Activated CD8-positive, alpha-beta memory T cell treated with anti-CD3 and anti-CD28 coated beads, Interleukin-2, amount 50 U/mL, for 4 hours (primary cell): ENCODE measurements around the gene CYS1.

Experiments
- DNase-seq: peaks from one replicate; pipeline ENCODE4 v3.0.0-alpha.2; 2020

CYS1 gene

DNA sequence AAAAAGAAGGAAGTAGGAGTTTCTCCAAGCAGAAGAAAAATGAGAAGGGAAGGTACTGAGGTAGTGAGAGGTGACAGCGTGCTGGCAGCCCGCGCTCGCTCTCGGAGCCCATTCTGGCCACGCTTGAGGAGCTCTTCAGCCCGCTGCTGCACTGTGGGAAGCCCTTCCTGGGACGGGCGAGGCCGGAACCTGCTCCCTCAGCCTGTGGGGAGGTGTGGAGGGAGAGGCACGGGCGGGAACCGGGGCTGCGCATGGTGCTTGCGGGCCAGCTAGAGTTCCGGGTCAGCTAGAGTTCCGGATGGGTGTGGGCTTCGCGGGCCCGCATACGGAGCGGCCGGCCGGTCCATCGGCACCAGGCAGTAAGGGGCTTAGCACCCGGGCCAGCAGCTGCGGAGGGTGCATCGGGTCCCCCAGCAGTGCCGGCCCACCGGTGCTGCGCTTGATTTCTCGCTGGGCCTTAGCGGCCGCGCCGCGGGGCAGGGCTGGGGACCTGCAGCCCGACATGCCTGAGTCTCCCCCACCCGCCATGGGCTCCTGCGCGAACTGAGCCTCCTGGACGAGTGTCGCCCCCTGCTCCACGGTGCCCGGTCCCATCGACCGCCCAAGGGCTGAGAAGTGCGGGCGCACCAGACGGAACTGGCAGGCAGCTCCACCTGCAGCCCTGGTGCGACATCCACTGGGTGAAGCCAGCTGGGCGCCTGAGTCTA, 11.1 kb upstream of the CYS1 start:
- peak; percentile 21 for DNase-seq

DNA sequence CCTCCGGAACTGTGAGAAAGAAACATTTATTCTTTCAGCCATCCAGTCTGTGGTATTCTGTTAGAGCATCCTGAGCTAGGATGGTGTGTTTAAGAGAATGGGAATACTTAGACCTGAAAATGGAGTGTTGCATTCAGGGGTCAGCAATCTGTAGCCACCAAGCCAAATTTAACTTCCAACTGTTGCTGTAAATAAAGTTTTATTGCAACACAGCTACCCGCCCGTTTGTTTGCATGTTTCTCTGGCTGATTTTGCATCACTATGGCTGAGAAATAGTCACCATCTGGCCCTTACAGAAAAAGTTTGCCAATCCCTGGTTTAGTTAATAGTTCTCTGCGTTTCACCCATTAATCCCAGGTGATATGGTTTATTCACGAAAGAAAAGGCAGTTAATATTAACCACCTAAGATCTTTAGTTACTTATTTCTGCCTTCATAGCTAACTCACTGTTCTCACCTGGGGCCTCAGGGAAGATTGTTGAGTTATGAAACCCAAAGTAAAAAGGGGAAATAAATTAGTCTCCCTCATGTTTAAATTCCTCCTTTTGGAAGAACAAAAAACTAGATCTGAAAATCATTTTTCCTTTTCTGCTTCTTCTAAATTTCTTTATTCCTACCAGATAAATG, 9.5 kb upstream of the CYS1 start:
- DNase-seq: no peak

- no peak for DNase-seq
Observed at GRCh38 chr2:10087360-10087759, 7.1 kb upstream of the CYS1 start.

DNA sequence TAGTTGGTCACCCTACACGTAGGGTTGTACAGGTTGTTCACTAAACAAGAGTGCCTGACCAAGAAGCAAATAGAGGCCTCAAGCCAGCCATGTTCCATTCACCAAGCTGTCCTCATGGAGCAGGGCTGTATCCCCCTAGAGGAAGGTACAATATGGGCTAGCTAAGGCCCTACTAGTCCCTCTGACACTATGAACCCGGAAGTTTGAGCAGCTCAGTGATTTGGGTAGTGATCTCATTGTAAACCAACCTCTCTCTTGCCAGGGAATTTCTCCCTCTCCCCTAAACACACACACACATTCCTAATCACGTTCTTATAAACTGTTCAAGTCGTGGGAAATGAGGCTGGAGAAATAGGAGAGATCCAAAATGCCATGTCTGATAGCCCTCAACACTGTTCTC, 6.7 kb upstream of the CYS1 start:
- no peak for DNase-seq

DNA sequence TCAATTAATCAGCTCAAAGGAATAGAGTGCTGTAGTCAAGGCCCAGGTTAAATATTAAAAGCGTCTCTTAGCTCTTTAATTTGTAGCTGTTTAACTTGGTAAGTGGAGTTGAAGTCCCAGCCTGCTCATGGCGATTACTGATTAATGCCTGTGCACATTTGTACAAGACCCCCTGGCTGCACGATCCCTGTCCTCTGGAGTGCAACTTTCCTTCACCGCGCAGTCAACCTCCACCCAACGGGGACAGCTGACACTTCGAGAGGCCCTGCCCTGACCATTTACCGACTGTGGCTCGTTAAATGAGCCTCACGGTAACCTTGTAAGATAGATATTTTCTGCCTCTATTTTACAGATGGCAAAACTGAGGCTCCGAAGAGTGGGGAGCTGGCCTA, 5.5 kb upstream of the CYS1 start:
- no peak for DNase-seq

DNA sequence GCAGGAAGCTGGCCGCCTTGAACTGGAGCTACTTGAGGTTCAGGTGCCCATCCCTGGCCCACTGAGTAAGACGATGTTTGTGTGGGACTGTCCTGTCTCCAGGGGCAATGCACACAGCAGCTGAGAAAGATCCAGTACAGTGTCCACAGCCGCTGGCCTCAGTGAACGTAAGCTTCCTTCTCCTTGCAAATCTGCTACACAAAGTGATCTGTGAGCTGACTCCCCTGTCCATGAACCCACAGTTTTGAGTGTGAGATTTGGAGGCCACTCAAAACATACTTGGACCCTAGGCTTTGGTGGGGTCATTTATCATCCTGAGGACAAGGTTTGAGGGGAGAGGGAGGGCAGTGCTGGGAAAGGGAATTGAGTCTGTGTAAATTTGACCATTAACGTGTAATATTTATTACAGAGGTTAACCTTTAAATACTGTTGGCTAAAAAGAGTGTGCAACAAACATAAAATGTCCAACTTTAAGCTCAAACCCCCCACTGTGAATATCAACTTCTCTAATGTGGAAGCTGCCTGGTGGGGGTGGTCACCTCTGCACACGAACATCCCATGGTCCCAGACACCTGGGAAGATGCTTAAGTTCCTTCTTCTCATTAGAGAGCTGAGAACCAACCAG, 4.9 kb upstream of the CYS1 start:
- DNase-seq: no peak

- DNase-seq: no peak
Observed at GRCh38 chr2:10084223-10084865, 4.1 kb upstream of the CYS1 start.

- DNase-seq: no peak
Observed at GRCh38 chr2:10083692-10084211, 3.5 kb upstream of the CYS1 start.

GRCh38 chr2:10083046-10083445, 2.8 kb upstream of the CYS1 start:
- DNase-seq: no peak

- no peak for DNase-seq
Observed at GRCh38 chr2:10080536-10081304, 509 bp upstream of the CYS1 start.

- DNase-seq: no peak
Observed at GRCh38 chr2:10079266-10079869, 843 bp downstream of the CYS1 start.

DNA sequence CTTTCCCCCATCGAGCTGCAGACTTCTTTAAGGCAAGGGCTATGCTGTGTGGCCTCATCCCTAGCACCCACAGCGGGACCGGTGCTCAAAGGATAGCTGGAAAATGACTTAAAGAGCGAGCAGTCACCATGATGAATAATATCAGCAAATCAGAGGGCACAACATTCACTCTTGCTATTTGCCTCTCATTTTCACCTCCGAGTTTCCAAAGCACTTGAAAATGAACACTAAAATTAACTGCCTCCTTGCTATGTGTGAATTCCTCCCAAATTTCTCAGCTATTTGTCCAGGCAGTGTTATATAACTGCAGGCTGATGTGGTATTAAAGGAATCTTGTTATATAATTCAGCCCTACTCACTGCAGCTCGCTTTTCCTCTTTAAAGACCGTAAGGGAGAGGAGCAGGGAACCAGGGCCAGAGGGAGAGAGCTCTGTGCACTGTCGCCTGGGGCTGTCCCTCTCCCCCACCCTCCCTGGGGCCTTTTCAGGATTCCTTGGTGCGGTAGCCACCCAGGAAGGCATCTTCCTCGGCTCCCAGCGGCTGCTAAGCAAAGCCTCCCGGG, 1.4 kb downstream of the CYS1 start:
- DNase-seq: no peak

DNA sequence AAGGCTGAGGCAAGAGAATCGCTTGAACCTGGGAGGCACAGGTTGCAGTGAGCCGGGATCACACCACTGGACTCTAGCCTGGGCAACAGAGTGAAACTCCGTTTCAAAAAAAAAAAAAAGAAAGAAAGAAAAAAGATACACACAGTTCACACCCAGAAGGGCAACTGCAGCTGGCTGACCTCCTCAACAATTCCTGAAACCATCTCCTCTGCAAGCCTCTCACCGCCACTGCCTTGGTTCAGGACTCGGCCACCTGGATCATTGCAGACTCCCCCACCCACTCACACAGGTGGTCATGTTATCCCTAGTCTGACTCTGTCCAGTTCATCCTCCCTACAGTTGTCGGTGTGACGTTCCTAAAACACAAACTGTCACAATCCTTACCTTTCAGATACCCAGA, 2.2 kb downstream of the CYS1 start:
- DNase-seq: no peak

DNA sequence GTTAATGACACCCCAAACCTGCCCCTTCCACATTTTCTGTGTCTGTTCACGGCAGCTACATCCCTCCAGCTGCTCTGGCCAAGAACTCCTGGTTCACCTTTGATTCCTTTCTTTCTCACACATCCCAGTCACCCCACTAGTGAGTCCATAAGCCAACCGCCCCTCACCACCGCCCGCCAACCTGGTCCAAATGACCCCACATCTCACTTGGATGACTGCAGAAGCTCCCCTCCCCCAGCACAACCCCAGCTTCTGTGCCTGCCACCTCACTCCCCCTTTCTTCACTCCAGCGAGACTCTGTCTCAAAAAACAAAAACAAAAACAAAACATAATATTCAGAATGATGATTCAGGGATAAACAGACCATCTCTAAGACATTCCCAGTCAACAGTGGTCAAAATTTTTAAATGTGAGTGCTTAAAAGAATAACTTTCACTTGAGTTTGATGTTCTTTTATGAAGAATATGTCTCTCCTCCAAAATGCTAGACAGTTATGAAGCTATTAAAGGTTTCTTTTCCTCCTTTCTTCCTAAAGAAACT, 3.2 kb downstream of the CYS1 start:
- no peak for DNase-seq

DNA sequence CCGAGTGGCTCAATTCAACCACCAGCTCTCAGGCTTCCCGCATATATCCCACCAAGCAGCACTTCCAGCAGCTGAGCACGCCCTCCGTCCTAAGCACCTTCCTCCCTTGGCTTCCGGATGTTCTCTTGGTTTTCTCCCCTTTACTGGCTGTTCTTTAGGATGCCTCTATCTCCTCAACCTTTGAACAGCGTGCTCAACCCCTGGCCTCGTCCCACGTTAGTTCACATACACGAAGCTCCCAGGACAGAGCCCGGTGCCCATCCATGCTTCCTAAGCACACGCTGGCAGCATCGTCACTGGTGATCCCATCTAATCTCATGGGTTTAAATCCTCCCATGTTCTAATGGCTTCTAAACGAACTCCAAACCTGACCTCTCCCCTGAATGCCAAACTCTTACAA, 3.7 kb downstream of the CYS1 start:
- DNase-seq: no peak

DNA sequence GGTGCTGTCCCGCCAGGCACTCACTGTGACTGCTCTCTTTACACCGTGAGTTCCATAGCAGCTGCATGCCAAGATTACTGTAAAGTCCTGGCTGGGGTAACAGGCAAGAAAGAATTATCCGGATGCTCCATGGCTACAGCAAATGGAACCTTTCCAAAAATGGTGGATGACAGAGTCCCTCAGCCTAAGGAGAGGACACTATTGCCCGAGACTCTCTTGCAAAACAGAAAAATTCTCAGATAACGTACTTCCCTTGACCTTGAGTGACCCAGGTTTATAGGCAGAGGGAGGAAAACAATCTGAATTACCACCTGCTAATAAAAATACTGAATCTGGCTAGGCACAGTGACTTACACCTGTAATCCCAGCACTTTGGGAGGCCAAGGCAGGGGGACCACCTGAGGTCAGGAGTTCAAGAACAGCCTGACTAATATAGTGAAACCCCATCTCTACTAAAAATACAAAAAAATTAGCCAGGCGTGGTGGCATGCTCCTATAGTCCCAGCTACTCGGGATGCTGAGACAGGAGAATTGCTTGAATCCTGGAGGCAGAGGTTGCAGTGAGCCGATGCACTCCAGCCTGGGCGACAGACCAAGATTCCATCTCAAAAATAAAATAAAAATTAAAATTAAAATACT, 4.5 kb downstream of the CYS1 start:
- DNase-seq: no peak

DNA sequence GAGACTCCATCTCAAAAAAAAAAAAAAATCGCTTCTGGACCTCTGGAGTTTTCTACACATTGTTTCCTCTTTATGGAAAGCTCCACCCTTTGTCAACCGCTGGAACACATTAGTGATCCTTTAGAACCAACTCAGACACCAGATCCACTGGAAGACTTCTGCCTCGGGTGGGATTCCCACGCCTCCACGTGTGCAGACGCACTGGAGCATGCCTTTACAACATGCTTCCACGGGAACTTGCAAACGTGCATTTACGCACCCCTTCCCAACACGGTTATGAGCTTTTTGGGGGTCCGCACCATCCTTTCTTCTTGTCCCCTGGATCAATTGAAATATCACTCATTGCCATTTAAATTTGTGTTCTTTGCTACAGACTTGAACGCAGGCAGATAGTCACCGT, 5.1 kb downstream of the CYS1 start:
- DNase-seq: no peak

GRCh38 chr2:10073706-10074105, 6.5 kb downstream of the CYS1 start:
- no peak for DNase-seq

GRCh38 chr2:10072656-10073480, 7.3 kb downstream of the CYS1 start:
- peak; percentile 73 for DNase-seq

GRCh38 chr2:10071595-10071994, 8.6 kb downstream of the CYS1 start:
- DNase-seq: no peak
